ENCODE data around the gene MSRB3.

The MSRB3 gene

DNA sequence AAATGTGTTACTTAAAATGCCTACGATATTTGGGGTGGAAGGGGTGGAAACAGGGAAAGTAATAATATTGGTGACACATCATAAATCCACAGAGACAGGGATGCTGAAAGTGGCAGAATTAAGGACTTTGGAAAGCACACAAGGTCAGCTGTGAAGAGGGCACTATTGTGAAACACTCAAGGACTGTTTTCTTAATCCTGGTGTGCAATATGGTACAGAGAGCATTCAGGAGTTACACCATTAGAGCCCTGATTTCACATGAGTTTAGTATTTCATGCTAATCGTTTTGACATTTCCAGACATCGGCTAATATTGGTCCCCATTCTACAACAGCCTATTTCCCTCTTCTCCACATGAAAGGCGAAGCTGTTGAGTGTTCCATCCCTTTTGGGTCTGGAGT is 219.2 kb downstream of the MSRB3 start:
- DNase-seq (ENCODE audit: low read depth in 3 of 3): no peak

DNA sequence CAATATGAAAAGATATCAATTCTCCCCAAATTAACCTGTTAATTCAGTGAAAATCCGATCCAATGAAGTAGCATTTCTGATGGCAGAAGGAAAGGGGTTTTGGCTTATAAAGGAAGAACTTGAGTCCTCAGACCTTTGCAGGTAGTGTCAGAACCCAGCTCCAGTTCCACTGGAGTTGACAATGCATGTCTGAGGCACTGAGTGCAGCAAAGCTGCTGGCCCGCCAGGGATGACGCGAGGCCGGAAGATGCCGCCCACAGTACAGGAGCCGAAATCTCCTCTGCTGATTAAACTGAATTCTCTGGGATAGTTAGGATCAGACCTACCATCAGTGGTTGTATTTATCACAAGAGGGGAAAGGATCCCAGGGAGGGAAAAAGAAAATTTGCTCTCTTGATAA is 220.7 kb downstream of the MSRB3 start:
- no peak for DNase-seq (ENCODE audit: low read depth in 3 of 3)

DNA sequence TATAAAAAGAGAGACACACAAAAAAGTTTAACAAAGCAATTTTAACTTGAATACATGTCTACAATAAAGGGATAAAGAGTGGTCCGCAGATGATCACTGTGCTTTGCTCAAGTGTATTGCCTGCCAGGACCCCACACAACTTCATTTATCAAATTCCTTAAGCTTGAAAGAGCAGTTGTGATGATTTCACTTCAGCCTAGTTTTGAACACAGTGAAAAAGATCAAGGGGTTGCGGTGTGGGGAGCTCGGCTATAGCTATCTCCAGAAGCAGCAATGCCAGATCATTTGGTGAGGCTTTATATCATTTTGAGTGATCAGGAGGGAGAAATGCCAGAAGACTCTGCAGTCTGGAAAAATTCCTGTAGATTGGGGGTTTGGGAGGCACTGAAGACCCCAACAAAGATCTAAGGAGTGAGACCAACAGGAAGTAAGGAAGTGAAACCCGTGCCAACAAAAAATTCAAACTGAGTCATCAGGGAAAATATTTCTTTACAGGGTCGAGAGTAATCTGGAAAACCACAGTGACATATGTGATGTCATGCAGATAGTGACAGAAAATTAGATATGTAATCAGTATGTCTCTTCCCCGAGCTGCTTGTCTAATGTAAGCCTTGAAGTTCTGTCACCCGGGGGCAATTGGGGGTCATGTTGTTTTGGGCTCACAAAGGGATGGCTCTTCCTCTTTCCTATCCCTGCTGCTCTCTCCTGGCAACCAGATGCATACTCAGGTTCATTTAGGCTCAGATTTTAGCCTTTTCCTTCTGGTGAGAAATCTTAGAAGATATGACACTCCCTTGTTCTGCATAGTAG is 221.8 kb downstream of the MSRB3 start:
- DNase-seq (ENCODE audit: low read depth in 3 of 3): no peak

DNA sequence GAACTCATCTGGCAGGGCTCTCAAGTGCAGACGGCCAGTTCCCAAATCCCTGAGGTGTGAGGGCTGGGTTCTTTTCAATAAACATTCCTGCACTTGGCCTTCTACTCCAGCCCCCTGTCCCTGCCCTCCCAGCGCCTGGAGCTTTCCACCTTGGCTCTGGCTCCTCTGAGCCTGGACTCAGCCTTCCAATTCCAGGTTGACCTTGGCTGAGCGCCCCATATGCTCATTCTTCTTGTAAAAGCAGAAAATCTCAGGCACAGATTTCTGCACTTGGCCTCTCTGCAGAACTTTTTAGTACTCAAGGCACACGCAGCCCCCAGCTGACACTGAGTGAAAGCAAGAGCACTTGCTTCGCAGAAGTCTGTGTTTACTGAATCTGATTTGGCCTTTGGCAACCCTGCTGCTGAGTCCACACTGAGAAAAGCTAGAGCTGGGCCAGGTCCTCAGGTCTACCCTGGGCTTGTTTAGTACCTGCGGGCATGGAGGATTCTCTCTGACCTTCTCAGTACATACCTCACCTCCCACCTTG is 222.7 kb downstream of the MSRB3 start:
- no peak for DNase-seq (ENCODE audit: low read depth in 3 of 3)

DNA sequence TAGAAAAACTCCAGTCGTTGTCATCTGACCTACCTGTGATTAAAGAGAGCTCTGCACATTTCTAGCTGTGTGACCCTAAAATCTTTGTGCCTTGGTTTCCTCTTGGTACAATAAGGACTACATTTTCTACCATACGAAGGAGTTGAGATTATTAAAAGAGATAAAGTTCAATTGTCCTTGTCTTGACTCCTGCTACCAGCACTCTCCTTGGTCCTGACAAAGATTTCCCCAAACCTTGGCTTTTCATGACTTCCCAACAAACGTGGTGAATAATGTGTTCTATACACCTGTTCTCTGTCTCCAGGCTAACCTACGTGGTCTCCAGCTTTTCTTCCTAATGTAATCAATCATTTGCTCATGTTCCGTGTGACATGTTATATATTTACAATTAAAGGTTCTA is 223.5 kb downstream of the MSRB3 start:
- DNase-seq (ENCODE audit: low read depth in 3 of 3): no peak

DNA sequence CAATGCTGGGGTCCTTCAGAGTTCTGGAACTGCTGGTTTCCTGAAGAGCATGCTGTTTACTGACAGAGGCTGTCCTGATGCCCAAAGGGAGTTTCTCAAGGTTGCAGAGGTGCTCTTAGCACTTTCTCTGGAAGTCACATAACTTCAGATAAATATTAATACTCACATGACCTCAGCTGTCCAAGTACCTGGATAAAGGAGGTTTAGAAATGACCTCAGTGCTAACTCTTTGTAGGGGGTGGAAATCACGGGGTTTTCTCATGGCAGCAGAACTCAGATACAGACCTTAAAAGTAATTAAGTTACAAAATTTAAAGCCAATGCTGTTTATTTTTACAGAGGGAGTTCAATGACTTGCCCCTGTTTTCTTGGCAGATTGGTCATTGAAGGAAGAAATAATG is 225.9 kb downstream of the MSRB3 start:
- no peak for DNase-seq (ENCODE audit: low read depth in 3 of 3)

DNA sequence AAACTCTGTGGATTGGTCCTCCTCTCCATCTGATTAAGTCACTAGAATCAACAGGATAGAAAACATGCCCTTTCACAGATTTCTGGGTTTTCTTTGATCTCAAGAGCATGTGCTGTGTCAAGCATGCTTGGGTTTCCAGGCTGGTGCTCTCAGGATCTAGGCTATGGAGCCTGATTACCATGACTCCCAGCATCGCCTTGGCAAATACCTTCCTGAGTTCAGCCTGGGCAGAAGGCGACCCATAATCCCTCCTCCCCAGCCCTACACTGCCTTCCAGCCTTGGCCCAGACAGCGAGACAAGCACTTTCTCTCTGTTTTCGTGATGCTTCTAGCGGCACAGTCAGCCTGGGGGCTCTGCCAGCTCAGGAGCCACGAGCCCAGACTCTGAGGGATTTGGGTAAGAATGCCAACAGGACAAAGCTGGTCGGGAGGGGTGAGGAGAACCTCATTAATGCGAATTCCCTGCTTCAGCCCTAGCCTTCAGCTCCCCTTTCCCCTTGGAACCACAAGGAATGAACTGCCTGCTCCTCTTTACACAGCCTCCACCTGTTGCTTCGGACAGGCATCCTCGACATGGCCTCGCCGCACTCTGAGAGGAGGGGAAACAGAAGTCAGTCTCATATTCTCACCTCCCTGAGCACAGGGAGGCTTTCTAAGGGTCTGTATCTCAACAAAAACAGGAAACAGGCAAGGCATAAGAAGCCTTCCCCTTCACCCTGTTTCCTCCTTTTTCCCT is 227.1 kb downstream of the MSRB3 start:
- DNase-seq (ENCODE audit: low read depth in 3 of 3): no peak

DNA sequence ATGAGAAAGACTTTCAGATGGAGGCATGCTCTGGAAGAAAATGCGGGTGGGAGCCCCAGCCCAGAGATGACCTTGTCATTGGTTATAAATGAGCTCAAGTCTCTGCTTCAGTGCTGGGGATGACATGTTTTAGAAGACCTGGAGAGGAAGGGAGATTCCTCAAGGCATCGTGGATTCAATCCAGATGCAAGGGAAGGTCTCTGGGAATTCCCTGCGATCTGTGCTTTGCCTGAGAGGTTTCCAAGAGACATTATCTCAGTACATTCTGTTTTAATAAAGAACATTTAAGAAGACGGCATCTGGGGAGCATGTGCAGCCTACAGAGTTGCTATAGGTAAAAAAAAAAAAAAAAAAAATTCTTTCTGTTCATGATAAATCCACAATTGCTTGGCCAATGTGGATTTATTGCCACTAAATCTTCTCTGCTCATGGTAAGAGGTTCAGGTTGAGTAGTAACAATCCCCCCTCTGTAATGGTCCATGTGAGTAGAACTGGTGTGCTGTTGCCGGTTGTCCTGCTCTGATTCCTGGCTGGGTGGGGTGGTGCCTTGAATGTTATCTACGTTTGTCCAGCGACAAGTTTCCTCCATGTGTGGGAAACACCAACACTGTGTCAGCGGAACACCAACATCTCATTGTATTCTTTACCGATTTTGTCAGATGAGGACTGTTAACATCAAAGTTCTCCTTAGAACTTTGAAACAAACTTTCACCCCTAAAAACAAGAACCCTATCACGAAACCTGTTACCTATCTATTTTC is 230.0 kb downstream of the MSRB3 start:
- no peak for DNase-seq (ENCODE audit: low read depth in 3 of 3)

DNA sequence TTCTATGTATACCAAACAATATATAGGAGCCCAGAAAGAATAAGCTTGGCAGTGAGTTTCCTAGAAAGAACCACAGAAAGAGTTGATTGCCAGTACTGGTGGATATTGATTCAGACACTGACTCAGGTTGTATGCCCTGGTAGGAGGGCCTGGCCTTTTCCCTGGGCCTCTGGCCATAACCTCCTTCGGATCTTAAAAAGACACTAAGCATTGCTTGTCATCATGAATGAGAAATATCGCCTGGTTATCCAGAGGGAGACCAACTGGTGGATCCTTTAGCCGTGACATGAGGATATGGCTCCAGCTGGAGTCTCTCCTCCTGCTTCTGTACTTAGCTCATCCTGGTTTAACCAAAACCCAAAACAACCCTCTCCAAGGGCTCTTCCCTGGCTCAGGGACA is 231.5 kb downstream of the MSRB3 start:
- no peak for DNase-seq (ENCODE audit: low read depth in 3 of 3)

DNA sequence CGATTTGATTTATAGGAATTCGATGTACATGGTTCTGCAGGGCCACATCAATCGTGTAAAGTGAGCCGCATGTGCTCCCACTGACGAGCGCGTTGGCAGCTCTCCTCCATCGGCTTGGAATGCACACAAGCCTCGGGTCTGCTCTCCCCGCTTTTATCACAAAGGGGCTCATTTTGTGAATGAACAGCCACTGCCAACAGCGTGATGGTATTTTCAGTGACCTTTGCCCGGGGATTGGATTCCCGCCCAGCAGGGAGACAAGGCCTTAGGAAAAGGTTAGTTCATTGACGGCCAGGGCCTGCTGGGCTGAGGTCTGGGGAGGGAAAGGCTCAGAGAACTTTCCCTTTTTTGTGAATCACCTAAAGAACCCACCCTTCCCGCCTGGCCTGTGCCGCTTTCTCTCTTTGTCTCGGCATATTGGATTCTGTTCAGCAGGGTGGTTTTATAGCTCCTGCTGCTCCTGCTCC is 232.1 kb downstream of the MSRB3 start:
- DNase-seq (ENCODE audit: low read depth in 3 of 3): no peak

DNA sequence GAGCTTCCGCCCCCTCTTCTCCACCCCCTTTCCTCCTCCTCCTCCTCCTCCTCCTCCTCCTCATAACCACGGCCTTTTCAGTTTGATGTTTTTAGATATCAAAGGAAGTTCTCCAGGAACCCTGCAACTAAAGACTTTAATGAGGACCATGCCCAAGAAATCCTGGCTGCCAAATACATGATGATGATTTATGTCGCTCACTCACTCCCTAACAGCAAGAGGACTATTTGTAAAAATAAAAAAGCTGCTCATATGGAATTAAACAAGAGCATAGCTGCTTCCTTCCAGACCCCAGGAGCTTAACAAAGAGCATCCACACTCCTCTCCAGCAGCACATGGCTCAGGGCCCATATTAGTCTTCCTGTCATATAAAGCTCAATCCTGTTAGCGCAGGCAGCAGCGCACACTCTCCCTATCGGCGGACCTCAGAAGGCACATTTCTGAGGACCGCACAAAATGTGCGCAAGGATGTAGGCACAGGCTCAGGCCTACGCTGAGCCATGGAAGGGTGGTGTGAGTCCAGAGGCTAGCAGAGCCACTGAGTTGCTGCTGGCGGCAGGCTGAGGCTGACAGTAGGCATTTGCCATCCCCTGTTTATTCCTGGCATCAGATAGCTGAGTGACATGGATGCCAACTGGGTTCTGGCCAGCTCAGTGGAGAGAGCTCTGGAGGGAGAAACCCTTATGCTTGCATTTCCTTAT is 232.8 kb downstream of the MSRB3 start:
- no peak for DNase-seq (ENCODE audit: low read depth in 3 of 3)

DNA sequence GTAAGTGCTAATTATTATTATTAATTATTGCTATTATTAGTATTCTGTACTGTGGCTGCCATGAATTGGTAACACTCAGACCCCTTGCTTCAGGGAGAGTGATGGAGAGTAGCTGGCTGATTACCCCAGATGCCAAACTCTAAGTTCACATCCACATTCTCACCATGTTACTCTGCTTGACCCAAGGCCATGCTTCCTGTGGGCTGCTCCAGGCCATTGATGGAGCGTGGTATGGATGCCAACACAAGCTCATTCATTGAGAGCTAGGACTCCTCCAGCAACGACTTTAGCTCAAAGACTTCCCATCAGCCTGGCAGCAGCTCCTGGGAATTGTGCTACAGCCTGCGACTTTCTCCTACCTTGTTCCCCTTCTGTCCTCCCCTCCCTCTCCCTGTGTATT is 233.4 kb downstream of the MSRB3 start:
- DNase-seq (ENCODE audit: low read depth in 3 of 3): no peak

Data from stimulated activated CD4-positive, alpha-beta T cell treated with anti-CD3 and anti-CD28 coated beads, TNF-alpha, amount 100 ng/mL, for 4 hours (primary cell).